HEK293 (cell line): ENCODE data around the gene TBC1D13.

Experiments used
- EGR2 ChIP-seq: fragments of 450-650 bp; formaldehyde crosslinking; IDR thresholded peaks from 2 replicates; pipeline ENCODE4 v1.5.1; 2016; ENCODE audit warnings: low read depth, missing biosample characterization, missing genetic modification characterization
- GFI1B ChIP-seq: fragments of 450-650 bp; formaldehyde crosslinking; IDR thresholded peaks from 2 replicates; pipeline ENCODE4 v1.5.1; 2016; ENCODE audit warnings: missing biosample characterization, missing genetic modification characterization
- HOXC10 ChIP-seq: sonication (generic); formaldehyde crosslinking; IDR thresholded peaks from 2 replicates; pipeline ENCODE4 v1.8.1; 2023; ENCODE audit warnings: mild to moderate bottlenecking, missing genetic modification reagents
- INSM2 ChIP-seq: fragments of 450-650 bp; formaldehyde crosslinking; IDR thresholded peaks from 2 replicates; pipeline ENCODE4 v1.5.1; 2016; ENCODE audit warnings: missing biosample characterization, missing genetic modification characterization
- KLF8 ChIP-seq: fragments of 450-650 bp; formaldehyde crosslinking; IDR thresholded peaks from 2 replicates; pipeline ENCODE4 v1.5.1; 2016; ENCODE audit warnings: missing biosample characterization, missing genetic modification characterization
- REPIN1 ChIP-seq: fragments of 450-650 bp; formaldehyde crosslinking; IDR thresholded peaks from 2 replicates; pipeline ENCODE4 v1.5.1; 2017; ENCODE audit warnings: missing biosample characterization, missing genetic modification characterization, low read depth
- REST ChIP-seq: fragments of 450-650 bp; formaldehyde crosslinking; IDR thresholded peaks from 2 replicates; pipeline ENCODE4 v1.5.1; 2016; ENCODE audit warnings: missing biosample characterization, missing genetic modification characterization
- SCRT2 ChIP-seq: fragments of 450-650 bp; formaldehyde crosslinking; IDR thresholded peaks from 2 replicates; pipeline ENCODE4 v1.5.1; 2016; ENCODE audit warnings: missing biosample characterization, missing genetic modification characterization
- TCF7L2 ChIP-seq: IDR thresholded peaks from 2 replicates; pipeline ENCODE4 v1.6.1; 2011; ENCODE audit warnings: low read depth, mild to moderate bottlenecking, inconsistent platforms, low read length, moderate library complexity, borderline replicate concordance
- ZBTB17 ChIP-seq: fragments of 450-650 bp; formaldehyde crosslinking; IDR thresholded peaks from 2 replicates; pipeline ENCODE4 v1.5.1; 2016; ENCODE audit warnings: missing biosample characterization, missing genetic modification characterization
- ZEB2 ChIP-seq: fragments of 450-650 bp; formaldehyde crosslinking; IDR thresholded peaks from 2 replicates; pipeline ENCODE4 v1.5.1; 2016; ENCODE audit warnings: missing biosample characterization, missing genetic modification characterization
- ZNF184 ChIP-seq: fragments of 450-650 bp; IDR thresholded peaks from 2 replicates; pipeline ENCODE4 v1.5.1; 2018; ENCODE audit warnings: missing biosample characterization, mild to moderate bottlenecking, missing genetic modification characterization
- ZNF2 ChIP-seq: fragments of 450-650 bp; formaldehyde crosslinking; IDR thresholded peaks from 2 replicates; pipeline ENCODE4 v1.5.1; 2016; ENCODE audit warnings: missing biosample characterization, missing genetic modification characterization
- ZNF37A ChIP-seq: fragments of 450-650 bp; IDR thresholded peaks from 2 replicates; pipeline ENCODE4 v1.5.1; 2018; ENCODE audit warnings: missing biosample characterization, missing genetic modification characterization
- ZNF416 ChIP-seq: fragments of 450-650 bp; formaldehyde crosslinking; IDR thresholded peaks from 2 replicates; pipeline ENCODE4 v1.5.1; 2016; ENCODE audit warnings: missing biosample characterization, missing genetic modification characterization
- ZNF426 ChIP-seq: fragments of 450-650 bp; formaldehyde crosslinking; IDR thresholded peaks from 2 replicates; pipeline ENCODE4 v1.5.1; 2017; ENCODE audit warnings: missing biosample characterization, missing genetic modification characterization, mild to moderate bottlenecking, inconsistent platforms, moderate library complexity
- ZNF510 ChIP-seq: fragments of 450-650 bp; formaldehyde crosslinking; IDR thresholded peaks from 2 replicates; pipeline ENCODE4 v1.5.1; 2018; ENCODE audit warnings: mild to moderate bottlenecking, missing genetic modification characterization, missing biosample characterization; ENCODE audit not compliant: insufficient replicate concordance
- ZNF558 ChIP-seq: fragments of 450-650 bp; formaldehyde crosslinking; IDR thresholded peaks from 2 replicates; pipeline ENCODE4 v1.5.1; 2016; ENCODE audit warnings: missing biosample characterization, missing genetic modification characterization
- ZNF621 ChIP-seq: fragments of 450-650 bp; formaldehyde crosslinking; IDR thresholded peaks from 2 replicates; pipeline ENCODE4 v1.5.1; 2017; ENCODE audit warnings: missing biosample characterization, missing genetic modification characterization
- ZNF623 ChIP-seq: fragments of 450-650 bp; formaldehyde crosslinking; IDR thresholded peaks from 2 replicates; pipeline ENCODE4 v1.5.1; 2016; ENCODE audit warnings: missing biosample characterization, missing genetic modification characterization
- ZNF707 ChIP-seq: fragments of 450-650 bp; formaldehyde crosslinking; IDR thresholded peaks from 2 replicates; pipeline ENCODE4 v1.5.1; 2016; ENCODE audit warnings: missing biosample characterization, missing genetic modification characterization
- TF ChIP-seq, protein P1 (sequence below): fragments of 450-650 bp; formaldehyde crosslinking; IDR thresholded peaks from 2 replicates; pipeline ENCODE4 v1.5.1; 2016; ENCODE audit warnings: missing biosample characterization, missing genetic modification characterization
- TF ChIP-seq, protein P2 (sequence below): fragments of 450-650 bp; formaldehyde crosslinking; conservative IDR thresholded peaks from 2 replicates; pipeline ENCODE4 v1.5.1; 2016; ENCODE audit warnings: low read depth, missing biosample characterization, missing genetic modification characterization
- TF ChIP-seq, protein P3 (sequence below): sonication (generic); formaldehyde crosslinking; IDR thresholded peaks from 2 replicates; pipeline ENCODE4 v1.8.1; 2022; ENCODE audit warnings: mild to moderate bottlenecking, moderate library complexity, missing genetic modification reagents
- TF ChIP-seq, protein P4 (sequence below): fragments of 450-650 bp; formaldehyde crosslinking; IDR thresholded peaks from 2 replicates; pipeline ENCODE4 v1.5.1; 2017; ENCODE audit warnings: missing biosample characterization, missing genetic modification characterization

TBC1D13 gene

GRCh38 chr9:128771745-128772519 is 15.1 kb upstream of the TBC1D13 start, which contains the start of gene ZER1 (continued):
- TF ChIP-seq, protein P1, sequence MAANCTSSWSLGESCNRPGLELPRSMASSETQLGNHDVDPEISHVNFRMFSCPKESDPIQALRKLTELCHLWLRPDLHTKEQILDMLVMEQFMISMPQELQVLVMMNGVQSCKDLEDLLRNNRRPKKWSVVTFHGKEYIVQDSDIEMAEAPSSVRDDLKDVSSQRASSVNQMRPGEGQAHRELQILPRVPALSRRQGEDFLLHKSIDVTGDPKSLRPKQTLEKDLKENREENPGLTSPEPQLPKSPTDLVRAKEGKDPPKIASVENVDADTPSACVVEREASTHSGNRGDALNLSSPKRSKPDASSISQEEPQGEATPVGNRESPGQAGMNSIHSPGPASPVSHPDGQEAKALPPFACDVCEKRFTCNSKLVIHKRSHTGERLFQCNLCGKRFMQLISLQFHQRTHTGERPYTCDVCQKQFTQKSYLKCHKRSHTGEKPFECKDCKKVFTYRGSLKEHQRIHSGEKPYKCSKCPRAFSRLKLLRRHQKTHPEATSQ (tag by site-specific recombination), result peak; percentile 87
- TF ChIP-seq ZNF623 (tag by site-specific recombination), result peak; percentile 32; the same call in 1 of the 2 replicates
- TF ChIP-seq ZNF2 (tag by site-specific recombination), result peak; percentile 83; the same call in 1 of the 2 replicates
- TF ChIP-seq SCRT2, result peak; percentile 99
- TF ChIP-seq ZNF510 (tag by site-specific recombination), result no peak
- no peak for TF ChIP-seq ZNF416 (tag by site-specific recombination)
- peak; percentile 70 for TF ChIP-seq EGR2 (tag by site-specific recombination)
- peak; percentile 84; the same call in 1 of the 2 replicates for TF ChIP-seq REPIN1
- TF ChIP-seq GFI1B (tag by site-specific recombination), result 0 out of 2 replicates have a peak, but pooled peaks have one; percentile 33
- peak; percentile 80 for TF ChIP-seq ZBTB17 (tag by site-specific recombination)
- TF ChIP-seq REST (tag by site-specific recombination), result 0 out of 2 replicates have a peak, but pooled peaks have one; percentile 19
- TF ChIP-seq ZNF426, result no peak
- peak; percentile 66; the same call in 1 of the 2 replicates for TF ChIP-seq ZNF184
- peak; percentile 81; the same call in 1 of the 2 replicates for TF ChIP-seq INSM2 (tag by site-specific recombination)
- TF ChIP-seq, protein P2, sequence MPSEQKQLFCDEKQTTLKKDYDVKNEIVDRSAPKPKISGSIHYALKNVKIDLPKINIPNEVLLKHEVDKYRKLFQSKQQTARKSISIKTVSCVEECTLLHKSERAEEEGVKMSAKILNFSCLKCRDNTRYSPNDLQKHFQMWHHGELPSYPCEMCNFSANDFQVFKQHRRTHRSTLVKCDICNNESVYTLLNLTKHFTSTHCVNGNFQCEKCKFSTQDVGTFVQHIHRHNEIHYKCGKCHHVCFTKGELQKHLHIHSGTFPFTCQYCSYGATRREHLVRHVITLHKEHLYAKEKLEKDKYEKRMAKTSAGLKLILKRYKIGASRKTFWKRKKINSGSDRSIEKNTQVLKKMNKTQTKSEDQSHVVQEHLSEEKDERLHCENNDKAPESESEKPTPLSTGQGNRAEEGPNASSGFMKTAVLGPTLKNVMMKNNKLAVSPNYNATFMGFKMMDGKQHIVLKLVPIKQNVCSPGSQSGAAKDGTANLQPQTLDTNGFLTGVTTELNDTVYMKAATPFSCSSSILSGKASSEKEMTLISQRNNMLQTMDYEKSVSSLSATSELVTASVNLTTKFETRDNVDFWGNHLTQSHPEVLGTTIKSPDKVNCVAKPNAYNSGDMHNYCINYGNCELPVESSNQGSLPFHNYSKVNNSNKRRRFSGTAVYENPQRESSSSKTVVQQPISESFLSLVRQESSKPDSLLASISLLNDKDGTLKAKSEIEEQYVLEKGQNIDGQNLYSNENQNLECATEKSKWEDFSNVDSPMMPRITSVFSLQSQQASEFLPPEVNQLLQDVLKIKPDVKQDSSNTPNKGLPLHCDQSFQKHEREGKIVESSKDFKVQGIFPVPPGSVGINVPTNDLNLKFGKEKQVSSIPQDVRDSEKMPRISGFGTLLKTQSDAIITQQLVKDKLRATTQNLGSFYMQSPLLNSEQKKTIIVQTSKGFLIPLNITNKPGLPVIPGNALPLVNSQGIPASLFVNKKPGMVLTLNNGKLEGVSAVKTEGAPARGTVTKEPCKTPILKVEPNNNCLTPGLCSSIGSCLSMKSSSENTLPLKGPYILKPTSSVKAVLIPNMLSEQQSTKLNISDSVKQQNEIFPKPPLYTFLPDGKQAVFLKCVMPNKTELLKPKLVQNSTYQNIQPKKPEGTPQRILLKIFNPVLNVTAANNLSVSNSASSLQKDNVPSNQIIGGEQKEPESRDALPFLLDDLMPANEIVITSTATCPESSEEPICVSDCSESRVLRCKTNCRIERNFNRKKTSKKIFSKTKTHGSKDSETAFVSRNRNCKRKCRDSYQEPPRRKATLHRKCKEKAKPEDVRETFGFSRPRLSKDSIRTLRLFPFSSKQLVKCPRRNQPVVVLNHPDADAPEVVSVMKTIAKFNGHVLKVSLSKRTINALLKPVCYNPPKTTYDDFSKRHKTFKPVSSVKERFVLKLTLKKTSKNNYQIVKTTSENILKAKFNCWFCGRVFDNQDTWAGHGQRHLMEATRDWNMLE (tag by site-specific recombination), result peak; percentile 74
- TF ChIP-seq ZNF621 (tag by site-specific recombination), result no peak
- peak; percentile 96 for TF ChIP-seq KLF8 (tag by site-specific recombination)
- 0 out of 2 replicates have a peak, but pooled peaks have one; percentile 25 for TF ChIP-seq ZNF707
- TF ChIP-seq ZEB2 (tag by site-specific recombination), result peak; percentile 96
- no peak for TF ChIP-seq HOXC10 (CRISPR knock-in tag)
- TF ChIP-seq, protein P3, sequence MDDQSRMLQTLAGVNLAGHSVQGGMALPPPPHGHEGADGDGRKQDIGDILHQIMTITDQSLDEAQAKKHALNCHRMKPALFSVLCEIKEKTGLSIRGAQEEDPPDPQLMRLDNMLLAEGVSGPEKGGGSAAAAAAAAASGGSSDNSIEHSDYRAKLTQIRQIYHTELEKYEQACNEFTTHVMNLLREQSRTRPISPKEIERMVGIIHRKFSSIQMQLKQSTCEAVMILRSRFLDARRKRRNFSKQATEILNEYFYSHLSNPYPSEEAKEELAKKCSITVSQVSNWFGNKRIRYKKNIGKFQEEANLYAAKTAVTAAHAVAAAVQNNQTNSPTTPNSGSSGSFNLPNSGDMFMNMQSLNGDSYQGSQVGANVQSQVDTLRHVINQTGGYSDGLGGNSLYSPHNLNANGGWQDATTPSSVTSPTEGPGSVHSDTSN (CRISPR knock-in tag), result no peak
- no peak for TF ChIP-seq TCF7L2
- TF ChIP-seq, protein P4, sequence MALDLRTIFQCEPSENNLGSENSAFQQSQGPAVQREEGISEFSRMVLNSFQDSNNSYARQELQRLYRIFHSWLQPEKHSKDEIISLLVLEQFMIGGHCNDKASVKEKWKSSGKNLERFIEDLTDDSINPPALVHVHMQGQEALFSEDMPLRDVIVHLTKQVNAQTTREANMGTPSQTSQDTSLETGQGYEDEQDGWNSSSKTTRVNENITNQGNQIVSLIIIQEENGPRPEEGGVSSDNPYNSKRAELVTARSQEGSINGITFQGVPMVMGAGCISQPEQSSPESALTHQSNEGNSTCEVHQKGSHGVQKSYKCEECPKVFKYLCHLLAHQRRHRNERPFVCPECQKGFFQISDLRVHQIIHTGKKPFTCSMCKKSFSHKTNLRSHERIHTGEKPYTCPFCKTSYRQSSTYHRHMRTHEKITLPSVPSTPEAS (tag by site-specific recombination), result peak; percentile 53; the same call in 1 of the 2 replicates
- 0 out of 2 replicates have a peak, but pooled peaks have one; percentile 55 for TF ChIP-seq ZNF37A
- no peak for TF ChIP-seq ZNF558 (tag by site-specific recombination)
